Measurements from ENCODE around the gene PPIP5K1. TPM values are rescaled to one million over a fixed set of nuclear protein-coding genes. Genes with fewer than 3 reads are reported as not detected.

Gene PPIP5K1
- total RNA-seq, 1 experiment from 2014 or later = 62.4 TPM

DNA sequence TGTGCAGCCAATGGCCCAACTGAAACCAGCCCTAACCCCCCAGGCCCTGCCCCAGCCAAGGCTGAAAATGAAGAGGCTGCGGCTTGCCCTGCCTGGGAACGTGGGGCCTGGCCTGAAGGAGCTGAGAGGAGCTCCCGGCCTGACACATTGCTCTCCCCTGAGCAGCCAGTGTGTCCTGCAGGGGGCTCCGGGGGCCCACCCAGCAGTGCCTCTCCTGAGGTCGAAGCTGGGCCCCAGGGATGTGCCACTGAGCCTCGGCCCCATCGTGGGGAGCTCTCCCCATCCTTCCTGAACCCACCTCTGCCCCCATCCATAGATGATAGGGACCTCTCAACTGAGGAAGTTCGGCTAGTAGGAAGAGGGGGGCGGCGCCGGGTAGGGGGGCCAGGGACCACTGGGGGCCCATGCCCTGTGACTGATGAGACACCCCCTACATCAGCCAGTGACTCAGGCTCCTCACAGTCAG is 61.4 kb downstream of the PPIP5K1 start:
- no TSS peak for BruUV-seq (replicated peaks)
- Histone ChIP-seq H3K4me1 (ENCODE audit: control insufficient read depth in 1 of 2, insufficient read depth in 2 of 2, low read length in 2 of 2) (no peaks in the 10 kb centered on the region), H3K4me2 (ENCODE audit: low read length) (no peak overlapping the region), H3K9ac (ENCODE audit: low read length) (no peak overlapping the region), H3K27me3 (ENCODE audit: insufficient read depth, low read length) (no peaks in the 10 kb centered on the region), H3K9me3 (ENCODE audit: control insufficient read depth in 1 of 2, insufficient read depth in 1 of 2, low read depth in 1 of 2, low read length in 2 of 2) (no peaks in the 10 kb centered on the region), H4K20me1 (ENCODE audit: insufficient read depth) (no peaks in the 10 kb centered on the region), H3K9me2 (ENCODE audit: insufficient read depth) (no peaks in the 10 kb centered on the region), H3K27ac (ENCODE audit: low read depth, low read length) (no peak overlapping the region), H3K4me3 (replicated peaks in 1 of 2; ENCODE audit: low read depth in 1 of 2, low read length in 2 of 2) (no peak overlapping the region), H2AFZ (ENCODE audit: low read depth, low read length, poor library complexity, severe bottlenecking) (no peak overlapping the region), H3K36me3 (ENCODE audit: control insufficient read depth in 1 of 2, insufficient read depth in 2 of 2, low read length in 2 of 2) (no peaks in the 10 kb centered on the region), H3K79me2 (ENCODE audit: insufficient read depth, low read length) (no peaks in the 10 kb centered on the region)
- POLR2A ChIA-PET = no interaction called here
- RAD21 ChIA-PET (ENCODE audit: low non-redundant PET in 1 of 2, low total read pairs in 2 of 2, uncharacterized antibody in 2 of 2, unreplicated experiment in 2 of 2) = no interaction called here
- TF ChIP-seq SIN3A (IDR thresholded peaks at IDR 0.05; ENCODE audit: low read depth) (no peak), FOSL1 (IDR thresholded peaks at IDR 0.05; ENCODE audit: low read depth) (no peak), TCF7L2 (IDR thresholded peaks at IDR 0.05; ENCODE audit: borderline replicate concordance, extremely low read depth, insufficient read depth, insufficient read length) (no peak), SP1 (IDR thresholded peaks at IDR 0.05; ENCODE audit: low read depth) (no peak), RAD21 (IDR thresholded peaks at IDR 0.05; ENCODE audit: low read depth) (no peak), POLR2AphosphoS5 (IDR thresholded peaks at IDR 0.05; ENCODE audit: low read depth, low read length) (no peak), ZNF274 (IDR thresholded peaks at IDR 0.05; ENCODE audit: low read depth, low read length) (no peak), POLR2A (IDR thresholded peaks at IDR 0.05; ENCODE audit: borderline replicate concordance, extremely low read depth, insufficient read depth, insufficient read length) (no peak)
- TF ChIP-seq, protein P1, sequence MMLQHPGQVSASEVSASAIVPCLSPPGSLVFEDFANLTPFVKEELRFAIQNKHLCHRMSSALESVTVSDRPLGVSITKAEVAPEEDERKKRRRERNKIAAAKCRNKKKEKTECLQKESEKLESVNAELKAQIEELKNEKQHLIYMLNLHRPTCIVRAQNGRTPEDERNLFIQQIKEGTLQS (IDR thresholded peaks at IDR 0.05) = no peak
- TF ChIP-seq, protein P2, sequence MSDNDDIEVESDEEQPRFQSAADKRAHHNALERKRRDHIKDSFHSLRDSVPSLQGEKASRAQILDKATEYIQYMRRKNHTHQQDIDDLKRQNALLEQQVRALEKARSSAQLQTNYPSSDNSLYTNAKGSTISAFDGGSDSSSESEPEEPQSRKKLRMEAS (IDR thresholded peaks at IDR 0.05) = no peak
- ATAC-seq (no peak), DNase-seq (ENCODE audit: low read depth, low spot score) (no peak)
- intact Hi-C loops (cut with micrococcal nuclease) = no loop called here
- CTCF ChIA-PET = interaction anchor here (1.5 kb wide), 1 partner anchor 14 kb away, joined by 3 read pairs; no protein-coding TSS in a partner anchor
